CD14-positive monocyte (primary cell): Measurements from ENCODE around the gene STPG2. TPM values are rescaled to one million over a fixed set of nuclear protein-coding genes. Genes with fewer than 3 reads are reported as not detected.

Experiments
- DNase-seq, 3 donors: peaks; one replicate each; pipeline ENCODE4 v3.0.0-alpha.2; 2011 to 2022
- H2AFZ ChIP-seq: 2 replicates; pipeline ENCODE4 v1.6.0; 2012; ENCODE audit warnings: mild to moderate bottlenecking, low read depth, low read length, inconsistent platforms; ENCODE audit not compliant: insufficient read depth, poor library complexity, severe bottlenecking
- H3K27ac ChIP-seq, 2 donors: 1 replicate in 1 of 2; 2 replicates in 1 of 2; pipeline ENCODE4 v1.5.1; 2012 to 2013; ENCODE audit warnings: low read length in 2 of 2, control low read depth in 1 of 2, inconsistent platforms in 1 of 2, low read depth in 1 of 2, mild to moderate bottlenecking in 1 of 2
- H3K27me3 ChIP-seq, 2 donors: one replicate each; pipeline versions ENCODE4 v1.6.0 to v1.6.1; 2011 to 2013; ENCODE audit warnings: low read length in 2 of 2; ENCODE audit not compliant: control insufficient read depth in 2 of 2, insufficient read depth in 2 of 2
- H3K36me3 ChIP-seq, 2 donors: replicated peaks in 1 of 2; 1 replicate in 1 of 2; 2 replicates in 1 of 2; pipeline versions ENCODE4 v1.5.1 to v1.6.1; 2012 to 2013; ENCODE audit warnings: low read length in 2 of 2, control low read depth in 1 of 2, inconsistent platforms in 1 of 2, mild to moderate bottlenecking in 1 of 2; ENCODE audit not compliant: insufficient read depth in 2 of 2, control insufficient read depth in 1 of 2
- H3K4me1 ChIP-seq, 2 donors: 1 replicate in 1 of 2; 2 replicates in 1 of 2; pipeline versions ENCODE4 v1.5.1 to v1.6.1; 2012 to 2013; ENCODE audit warnings: low read length in 2 of 2, control low read depth in 1 of 2, inconsistent platforms in 1 of 2, mild to moderate bottlenecking in 1 of 2, moderate library complexity in 1 of 2; ENCODE audit not compliant: insufficient read depth in 2 of 2, control insufficient read depth in 1 of 2
- H3K4me2 ChIP-seq: replicated peaks from 2 replicates; pipeline ENCODE3; 2012; ENCODE audit warnings: low read length, moderate library complexity, mild to moderate bottlenecking; ENCODE audit not compliant: poor library complexity, severe bottlenecking; ENCODE audit errors: extremely low read depth
- H3K4me3 ChIP-seq, 3 experiments: fragments of 200-600 bp in 1 of 3; sonication (generic) in 1 of 3; replicated peaks in 1 of 3; 1 replicate in 2 of 3; 2 replicates in 1 of 3; pipeline ENCODE4 v1.5.1; 2011 to 2013; ENCODE audit warnings: low read length in 3 of 3, mild to moderate bottlenecking in 3 of 3, control low read depth in 2 of 3, low read depth in 2 of 3, inconsistent platforms in 1 of 3, moderate library complexity in 1 of 3
- H3K79me2 ChIP-seq: 2 replicates; pipeline ENCODE4 v1.6.0; 2012; ENCODE audit warnings: mild to moderate bottlenecking, control low read depth, inconsistent platforms, low read length, moderate library complexity; ENCODE audit not compliant: insufficient read depth
- H3K9ac ChIP-seq: 2 replicates; pipeline ENCODE4 v1.6.0; 2017; ENCODE audit warnings: low read length, mild to moderate bottlenecking; ENCODE audit not compliant: insufficient read depth, poor library complexity, severe bottlenecking
- H3K9me3 ChIP-seq, 2 donors: replicated peaks in 1 of 2; 1 replicate in 1 of 2; 2 replicates in 1 of 2; pipeline versions ENCODE4 v1.5.1 to v1.6.1; 2012 to 2013; ENCODE audit warnings: low read length in 2 of 2, control low read depth in 1 of 2; ENCODE audit not compliant: control insufficient read depth in 1 of 2, insufficient read depth in 1 of 2
- H4K20me1 ChIP-seq: 2 replicates; pipeline ENCODE4 v1.6.0; 2012; ENCODE audit warnings: mild to moderate bottlenecking, low read length, control low read depth, moderate library complexity; ENCODE audit not compliant: insufficient read depth
- H3K27ac Mint-ChIP-seq, 7 donors: one replicate each; pipeline ENCODE4 v1.8.0; 2020; ENCODE audit warnings: mild to moderate bottlenecking in 7 of 7, mixed read lengths in 7 of 7, moderate library complexity in 6 of 7, inconsistent platforms in 2 of 7
- H3K27me3 Mint-ChIP-seq, 3 donors: one replicate each; pipeline ENCODE4 v1.8.0; 2021 to 2022; ENCODE audit warnings: low read depth in 3 of 3, mild to moderate bottlenecking in 3 of 3, mixed read lengths in 3 of 3, moderate library complexity in 3 of 3, inconsistent platforms in 1 of 3
- H3K36me3 Mint-ChIP-seq, 2 donors: one replicate each; pipeline ENCODE4 v1.8.0; 2020; ENCODE audit warnings: mixed read lengths in 2 of 2, inconsistent platforms in 1 of 2, mild to moderate bottlenecking in 1 of 2
- H3K4me1 Mint-ChIP-seq: one replicate; pipeline ENCODE4 v1.8.0; 2020; ENCODE audit warnings: mild to moderate bottlenecking, mixed read lengths
- H3K4me3 Mint-ChIP-seq, 2 donors: one replicate each; pipeline ENCODE4 v1.8.0; 2020; ENCODE audit warnings: mild to moderate bottlenecking in 2 of 2, mixed read lengths in 2 of 2, moderate library complexity in 1 of 2
- H3K9me3 Mint-ChIP-seq, 7 donors: one replicate each; pipeline ENCODE4 v1.8.0; 2020 to 2022; ENCODE audit warnings: mixed read lengths in 7 of 7, mild to moderate bottlenecking in 6 of 7, moderate library complexity in 6 of 7, inconsistent platforms in 2 of 7
- WGBS: methylation state at CpG from one replicate; pipeline ENCODE4 v1.1.5; 2013; ENCODE audit warnings: missing lambda C conversion rate; ENCODE audit not compliant: insufficient coverage; 5-methylcytosine and 5-hydroxymethylcytosine counted together
- intact Hi-C, 2 donors: fragments of 100-400 bp; cut with micrococcal nuclease; formaldehyde crosslinking; loops; one replicate each; pipeline versions ENCODE4 v1.15.0 to v1.15.1; 2023
- polyA plus RNA-seq, 3 donors: library from polyadenylated mRNA; depleted of rRNA in 1 of 3; unstranded in 2 of 3; stranded (reverse) in 1 of 3; fragments of 300-500 nt in 2 of 3; fragments of >200 nt in 1 of 3; fragmentation: Illumina TruSeq in 2 of 3; gene quantifications; 1 replicate in 2 of 3; 2 replicates in 1 of 3; pipeline ENCODE4 v1.2.3, GENCODE V29; 2012 to 2021
- TF ChIP-seq, protein P1 (sequence below): fragments of 200-600 bp; IDR thresholded peaks from one replicate; pipeline ENCODE4 v1.8.0; 2022; ENCODE audit warnings: antibody characterized with exemption, mild to moderate bottlenecking

STPG2 gene
- polyA plus RNA-seq, 3 donors = 0.04 TPM; not detected in 2

DNA sequence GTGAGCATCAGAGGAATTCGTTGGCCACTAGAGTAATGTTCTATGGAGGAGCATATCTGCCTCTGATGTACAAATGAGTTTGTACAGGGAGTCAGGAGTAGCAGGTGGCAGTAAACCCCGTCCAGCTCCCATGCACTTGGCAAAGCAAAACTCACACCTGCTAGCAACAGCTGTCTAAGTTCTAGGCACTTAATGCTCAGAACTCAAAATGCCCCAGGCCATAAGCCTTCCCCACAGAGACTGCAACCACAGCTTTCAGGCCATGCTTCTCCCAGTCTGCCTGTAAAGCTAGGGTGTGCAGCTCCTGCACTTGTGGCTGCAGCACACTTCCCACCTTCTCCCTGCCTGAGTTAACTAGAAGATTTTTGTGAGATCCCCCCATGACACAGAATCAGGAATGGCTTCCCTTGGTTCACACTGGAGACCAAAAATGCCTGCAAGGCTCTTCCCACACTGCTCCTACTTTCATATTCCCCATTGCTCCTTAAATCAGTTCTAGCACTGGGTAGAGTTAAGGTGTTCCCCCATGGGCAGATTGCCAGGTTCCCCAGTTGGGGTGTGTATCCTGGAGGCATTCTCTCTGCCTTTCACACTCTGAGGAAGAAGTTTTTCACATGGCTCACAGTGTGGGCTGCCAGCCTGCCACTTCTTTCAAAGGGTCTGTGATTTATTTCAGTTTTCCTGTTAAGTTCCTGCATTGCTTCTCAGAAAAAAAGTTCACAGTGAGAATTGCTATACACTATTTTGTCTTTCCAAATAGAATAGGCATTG lies 189.9 kb downstream of the STPG2 start:
- Histone ChIP-seq H3K4me2 (no peak overlapping the region), H3K27me3 (no peaks in the 10 kb centered on the region), H2AFZ (no peak overlapping the region), H3K36me3 (no peaks in the 10 kb centered on the region), H3K4me3 (no peak overlapping the region), H3K27ac (no peak overlapping the region), H3K4me1 (no peaks in the 10 kb centered on the region), H3K9me3 (peaks cover 27 to 30% of the 10 kb centered on the region in 2 donors), H3K9ac (no peak overlapping the region), H3K79me2 (no peaks in the 10 kb centered on the region), H4K20me1 (no peaks in the 10 kb centered on the region)
- H3K4me3 Mint-ChIP-seq = no peak overlapping the region
- intact Hi-C loops = no loop called here
- no peaks in the 10 kb centered on the region for H3K4me1 Mint-ChIP-seq
- H3K27me3 Mint-ChIP-seq = peaks cover 0 to 1% (median 0%) of the 10 kb centered on the region in 3 donors
- WGBS = no CpG with 5 or more reads among the region's 2 CpGs
- H3K9me3 Mint-ChIP-seq = peaks cover 8 to 33% (median 21%) of the 10 kb centered on the region in 7 donors
- no peaks in the 10 kb centered on the region for H3K36me3 Mint-ChIP-seq
- DNase-seq = no peak
- H3K27ac Mint-ChIP-seq = no peak overlapping the region
- TF ChIP-seq, protein P1, sequence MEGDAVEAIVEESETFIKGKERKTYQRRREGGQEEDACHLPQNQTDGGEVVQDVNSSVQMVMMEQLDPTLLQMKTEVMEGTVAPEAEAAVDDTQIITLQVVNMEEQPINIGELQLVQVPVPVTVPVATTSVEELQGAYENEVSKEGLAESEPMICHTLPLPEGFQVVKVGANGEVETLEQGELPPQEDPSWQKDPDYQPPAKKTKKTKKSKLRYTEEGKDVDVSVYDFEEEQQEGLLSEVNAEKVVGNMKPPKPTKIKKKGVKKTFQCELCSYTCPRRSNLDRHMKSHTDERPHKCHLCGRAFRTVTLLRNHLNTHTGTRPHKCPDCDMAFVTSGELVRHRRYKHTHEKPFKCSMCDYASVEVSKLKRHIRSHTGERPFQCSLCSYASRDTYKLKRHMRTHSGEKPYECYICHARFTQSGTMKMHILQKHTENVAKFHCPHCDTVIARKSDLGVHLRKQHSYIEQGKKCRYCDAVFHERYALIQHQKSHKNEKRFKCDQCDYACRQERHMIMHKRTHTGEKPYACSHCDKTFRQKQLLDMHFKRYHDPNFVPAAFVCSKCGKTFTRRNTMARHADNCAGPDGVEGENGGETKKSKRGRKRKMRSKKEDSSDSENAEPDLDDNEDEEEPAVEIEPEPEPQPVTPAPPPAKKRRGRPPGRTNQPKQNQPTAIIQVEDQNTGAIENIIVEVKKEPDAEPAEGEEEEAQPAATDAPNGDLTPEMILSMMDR = no peak

DNA sequence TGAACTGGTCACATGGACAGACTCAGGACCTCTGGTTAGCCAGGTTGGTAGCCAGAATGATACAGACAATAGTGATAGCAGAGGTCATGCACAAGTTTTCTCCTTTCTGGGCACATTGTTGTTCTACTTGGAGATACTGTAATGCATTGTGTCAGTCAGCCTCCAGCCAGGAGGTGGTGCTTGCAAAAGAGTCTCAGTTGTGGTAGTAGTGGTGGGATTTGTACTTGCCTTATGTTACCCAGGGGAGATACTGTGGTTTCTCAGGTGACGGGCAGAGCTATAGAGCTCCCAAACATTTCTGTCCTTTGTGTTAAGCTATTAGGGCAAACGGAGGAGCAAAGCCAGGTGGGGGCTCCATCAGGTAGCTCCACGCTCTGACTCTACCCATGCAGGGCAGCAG lies 190.5 kb downstream of the STPG2 start:
- no peak overlapping the region for H3K27ac Mint-ChIP-seq
- Histone ChIP-seq H3K4me1 (no peaks in the 10 kb centered on the region), H3K27me3 (no peaks in the 10 kb centered on the region), H4K20me1 (no peaks in the 10 kb centered on the region), H3K4me3 (no peak overlapping the region), H2AFZ (no peak overlapping the region), H3K4me2 (no peak overlapping the region), H3K9me3 (peaks cover 27 to 30% of the 10 kb centered on the region in 2 donors), H3K27ac (no peak overlapping the region), H3K79me2 (no peaks in the 10 kb centered on the region), H3K9ac (no peak overlapping the region), H3K36me3 (no peaks in the 10 kb centered on the region)
- H3K4me3 Mint-ChIP-seq = no peak overlapping the region
- 88% methylated on average over 3 of the region's 3 CpGs for WGBS
- peaks cover 0 to 1% (median 0%) of the 10 kb centered on the region in 3 donors for H3K27me3 Mint-ChIP-seq
- DNase-seq = no peak
- H3K4me1 Mint-ChIP-seq = no peaks in the 10 kb centered on the region
- H3K9me3 Mint-ChIP-seq = peaks cover 8 to 31% (median 24%) of the 10 kb centered on the region in 7 donors
- intact Hi-C loops = no loop called here
- no peaks in the 10 kb centered on the region for H3K36me3 Mint-ChIP-seq
- TF ChIP-seq, protein P1 = no peak
